ENCODE measurements around the gene TIMM9.
"Not testable (repeated sequence)": the region's sequence is repeated elsewhere in the genome, so short reads cannot be mapped to it uniquely, and the experiment has no call there.

TIMM9 gene

DNA sequence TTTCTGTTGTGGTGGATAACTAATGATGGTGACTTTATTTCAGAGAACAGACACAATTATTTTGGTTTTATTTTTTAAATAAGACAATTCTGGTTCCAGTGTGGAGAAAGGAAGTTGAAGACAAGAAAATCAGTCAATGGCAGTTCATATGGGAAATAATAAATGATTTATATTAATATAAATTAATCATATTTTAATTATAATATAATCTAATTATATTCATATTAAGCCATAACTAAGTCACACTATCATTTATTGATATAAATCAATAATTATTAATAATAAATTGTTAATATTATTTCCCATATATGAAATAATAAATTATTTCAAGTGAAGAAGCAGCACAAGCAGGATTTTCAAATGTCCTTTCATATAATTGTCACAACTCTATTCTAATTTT, 28.8 kb downstream of the TIMM9 start:
- no peak for DNase-seq (ENCODE audit: low spot score)

DNA sequence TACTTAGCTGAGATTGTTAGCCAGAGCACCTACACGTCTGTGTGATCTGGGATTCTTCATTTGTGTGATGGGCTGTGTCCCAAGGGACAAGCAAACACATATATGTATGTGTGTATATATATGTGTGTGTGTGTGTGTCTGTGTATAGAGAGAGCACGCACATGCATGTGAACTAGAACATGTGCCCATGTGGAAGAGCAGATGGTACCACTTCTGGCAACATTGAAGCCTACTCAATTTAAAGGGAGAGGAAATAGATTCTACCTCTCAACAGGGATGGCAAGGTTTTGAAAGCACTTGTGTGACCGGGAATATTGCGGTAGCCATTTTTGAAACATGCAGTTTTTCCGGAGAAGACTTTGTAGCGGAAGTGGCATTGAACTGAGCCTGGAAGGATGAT, 30.2 kb downstream of the TIMM9 start:
- no peak for DNase-seq (ENCODE audit: low spot score)

DNA sequence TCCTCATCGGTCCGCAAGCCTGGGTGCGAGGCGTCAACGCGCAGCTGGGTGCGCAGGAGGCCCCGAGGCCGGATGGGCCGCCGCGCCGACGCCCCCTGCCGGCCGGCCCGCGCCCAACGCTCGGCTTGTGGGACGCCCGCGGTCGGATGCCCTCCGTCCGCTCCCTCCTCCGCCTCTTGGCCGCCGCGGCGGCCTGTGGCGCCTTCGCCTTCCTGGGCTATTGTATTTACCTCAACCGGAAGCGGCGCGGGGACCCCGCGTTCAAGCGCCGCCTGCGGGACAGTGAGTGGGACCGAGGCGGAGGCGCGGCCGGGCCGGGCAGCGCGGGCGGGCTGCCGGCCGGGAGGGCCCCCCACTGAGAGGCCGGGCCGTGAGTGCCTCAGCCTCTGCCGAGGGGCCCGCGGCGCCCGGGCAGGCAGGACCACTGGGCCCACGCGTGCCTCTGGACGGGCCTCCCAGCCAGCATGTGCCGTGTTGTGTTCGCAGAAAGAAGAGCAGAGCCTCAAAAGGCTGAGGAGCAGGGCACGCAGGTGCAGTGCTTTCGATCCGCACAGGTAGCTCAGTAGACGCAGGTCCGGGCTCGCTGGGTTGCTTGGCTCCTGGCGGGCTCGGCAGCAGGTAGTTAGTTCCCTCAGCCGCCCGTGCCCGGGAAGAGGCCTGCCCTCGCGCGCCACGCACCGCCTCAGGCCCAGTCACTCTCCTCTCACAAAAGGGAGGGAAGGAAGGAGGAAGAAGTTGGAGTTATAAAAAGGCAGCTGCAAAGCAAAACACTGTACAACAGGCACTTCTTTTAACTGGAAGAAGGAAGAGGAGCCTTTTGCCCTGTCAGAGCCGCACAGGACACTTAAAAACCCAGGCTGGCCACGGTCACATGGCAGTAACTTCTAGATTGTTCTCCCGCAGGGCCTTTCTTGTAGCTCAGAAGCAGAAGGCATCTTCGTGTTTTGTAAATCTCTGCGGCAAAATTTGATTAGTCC, 31.2 kb downstream of the TIMM9 start, which contains the start of gene TOMM20L:
TOMM20L (plus strand) TSS at position 119 of the 977 bp plus-strand sequence; CDS start at position 147, 28 bp downstream.
- DNase-seq (ENCODE audit: low spot score), result peak; percentile 78

DNA sequence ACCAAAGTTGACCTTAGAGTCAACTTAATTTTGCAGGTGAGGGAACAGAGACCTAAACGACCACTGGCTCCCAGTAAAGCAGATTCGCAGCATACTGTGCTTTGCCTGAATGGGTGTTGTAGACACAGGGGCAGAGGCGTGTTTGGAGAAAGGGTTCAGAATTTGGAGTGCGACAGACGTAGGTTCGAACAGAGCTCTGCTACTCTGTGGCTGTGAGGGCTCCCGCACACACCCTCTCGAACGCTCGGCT, 31.8 kb downstream of the TIMM9 start:
- no peak for DNase-seq (ENCODE audit: low spot score)

DNA sequence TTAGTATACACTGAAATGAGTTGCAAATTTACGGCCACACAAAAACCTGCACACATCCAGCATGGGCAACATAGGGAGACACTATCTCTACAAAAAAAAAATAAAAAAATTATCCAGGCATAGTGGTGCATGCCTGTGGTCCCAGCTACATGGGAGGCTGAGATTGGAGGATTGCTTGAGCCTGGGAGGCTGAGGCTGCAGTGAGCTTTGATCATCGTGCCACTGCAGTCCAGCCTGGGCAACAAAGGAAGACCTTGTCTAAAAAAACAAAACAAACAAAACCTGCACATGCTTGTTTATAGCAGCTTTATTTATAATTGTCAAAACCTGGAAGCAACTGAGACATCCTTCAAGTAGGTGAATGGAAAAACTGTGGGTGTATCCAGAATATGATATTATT, 36.5 kb downstream of the TIMM9 start:
- no peak for DNase-seq (ENCODE audit: low spot score)

DNA sequence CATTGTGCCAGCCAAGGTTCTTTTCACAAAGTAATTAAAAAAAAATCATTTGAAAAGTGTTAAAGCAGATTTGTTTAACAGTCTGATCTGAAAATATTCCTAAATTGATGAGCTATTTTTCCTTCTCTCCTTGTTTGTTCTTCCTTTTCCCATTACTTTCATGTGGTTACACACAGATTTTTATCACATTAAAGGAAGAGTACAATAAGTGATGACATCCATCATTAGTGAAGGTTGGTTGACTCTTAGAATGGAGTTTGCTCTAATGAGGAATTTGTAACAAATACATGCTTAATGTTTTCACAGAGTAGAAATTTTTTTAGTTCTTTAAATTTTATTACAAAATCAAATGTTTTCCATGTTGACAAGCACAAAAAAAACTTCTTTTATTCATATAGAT, 50.5 kb downstream of the TIMM9 start:
- DNase-seq (ENCODE audit: low spot score), result no peak

DNA sequence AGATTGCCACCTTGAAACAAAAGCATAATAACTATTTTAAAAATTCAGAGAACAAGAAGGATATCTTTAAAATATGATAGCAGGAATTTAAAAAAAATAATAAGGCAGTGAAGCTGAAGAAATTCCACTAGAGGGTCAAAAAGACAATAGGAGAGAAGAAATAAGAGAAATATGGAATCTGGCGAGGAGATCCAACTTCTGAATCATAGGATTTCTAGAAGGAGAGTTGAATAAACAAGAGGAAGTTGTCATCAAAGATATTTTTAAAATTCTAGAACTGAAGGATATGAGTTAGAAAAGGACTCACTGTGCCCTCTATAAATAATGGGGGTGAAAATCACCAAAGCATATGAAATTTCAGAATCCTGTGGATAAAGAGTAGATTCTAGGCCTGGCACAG, 58.4 kb downstream of the TIMM9 start:
- no peak for DNase-seq (ENCODE audit: low spot score)

DNA sequence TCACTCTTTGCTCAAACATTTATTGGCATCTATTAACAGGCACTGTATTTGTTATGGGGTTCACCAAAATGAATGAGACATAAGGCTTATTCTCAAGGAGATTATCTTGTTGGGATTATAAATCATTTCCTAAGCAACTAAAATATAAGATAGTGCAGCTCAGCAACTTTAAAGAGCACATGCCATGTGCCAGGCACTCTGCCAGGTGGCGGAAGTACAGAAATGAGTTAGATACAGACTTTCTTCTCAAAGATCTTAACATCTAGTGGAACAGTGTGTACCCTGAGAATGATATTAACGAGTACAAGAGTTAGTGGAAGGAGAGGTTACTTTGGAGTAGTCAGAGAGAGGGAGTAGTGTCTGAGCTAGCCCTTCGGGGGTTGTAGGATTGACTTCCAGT, 60.0 kb downstream of the TIMM9 start:
- no peak for DNase-seq (ENCODE audit: low spot score)

DNA sequence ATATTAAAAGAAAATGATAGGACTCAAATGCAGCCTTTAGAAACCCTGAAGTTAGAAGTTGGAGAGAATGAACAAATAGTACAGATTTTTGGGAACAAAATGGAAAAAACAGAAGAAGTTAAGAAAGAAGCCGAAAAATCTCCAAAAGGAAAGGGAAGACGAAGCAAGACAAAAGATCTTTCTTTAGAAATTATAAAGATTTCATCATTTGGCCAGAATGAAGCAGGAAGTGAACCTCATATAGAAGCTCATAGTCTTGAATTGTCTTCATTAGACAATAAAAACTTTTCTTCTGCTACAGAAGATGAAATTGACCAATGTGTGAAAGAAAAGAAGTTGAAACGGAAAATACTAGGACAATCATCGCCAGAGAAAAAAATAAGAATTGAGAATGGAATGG, 63.0 kb downstream of the TIMM9 start:
- DNase-seq (ENCODE audit: low spot score), result no peak

DNA sequence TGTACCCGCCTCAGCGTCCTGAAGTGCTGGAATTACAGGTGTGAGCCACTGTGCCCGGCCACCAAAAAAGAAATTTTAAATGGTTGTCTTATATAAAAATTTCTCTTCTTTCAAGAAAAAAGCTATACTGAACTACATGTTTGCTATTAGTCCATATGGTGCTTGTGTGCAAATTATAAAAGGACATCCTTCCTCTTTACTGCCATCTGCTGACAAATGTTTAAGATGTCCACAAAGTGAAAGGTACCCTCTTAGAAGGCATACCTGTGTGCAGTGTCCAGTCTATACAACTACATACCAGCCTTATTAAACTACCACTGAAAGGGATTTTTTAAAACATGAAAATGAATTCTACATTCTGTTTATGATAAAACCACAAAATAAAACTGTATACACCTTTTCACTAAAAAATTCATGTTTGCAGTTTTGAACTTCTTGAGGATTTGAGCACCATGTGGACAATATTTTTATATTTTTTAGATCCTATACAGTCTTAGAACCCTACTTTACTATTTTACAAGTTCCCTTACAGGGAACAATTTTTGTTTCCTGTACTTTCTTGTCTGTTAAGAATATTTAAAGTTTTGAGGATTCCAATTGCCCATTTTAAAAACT, 64.4 kb downstream of the TIMM9 start:
- DNase-seq (ENCODE audit: low spot score), result peak; percentile 46

DNA sequence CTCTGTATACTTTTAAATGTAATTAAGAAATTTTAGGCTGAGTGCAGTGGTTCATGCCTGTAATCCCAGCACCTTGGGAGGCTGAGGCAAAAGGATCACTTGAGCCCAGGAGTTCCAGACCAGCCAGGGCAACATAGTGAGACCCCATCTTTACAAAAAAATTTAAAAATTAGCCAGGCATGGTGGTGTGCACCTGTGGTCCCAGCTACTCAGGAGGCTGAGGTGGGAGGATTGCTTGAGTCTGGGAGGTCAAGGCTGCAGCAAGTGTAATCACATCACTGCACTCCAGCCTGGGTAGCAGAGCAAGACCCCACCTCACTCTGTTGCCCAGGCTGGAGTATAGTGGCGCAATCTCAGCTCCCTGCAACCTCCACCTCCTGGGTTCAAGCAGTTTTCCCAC, 65.1 kb downstream of the TIMM9 start:
- DNase-seq (ENCODE audit: low spot score), result not testable (repeated sequence)
